Measurements from ENCODE around the gene ZC3H4.

The ZC3H4 gene

DNA sequence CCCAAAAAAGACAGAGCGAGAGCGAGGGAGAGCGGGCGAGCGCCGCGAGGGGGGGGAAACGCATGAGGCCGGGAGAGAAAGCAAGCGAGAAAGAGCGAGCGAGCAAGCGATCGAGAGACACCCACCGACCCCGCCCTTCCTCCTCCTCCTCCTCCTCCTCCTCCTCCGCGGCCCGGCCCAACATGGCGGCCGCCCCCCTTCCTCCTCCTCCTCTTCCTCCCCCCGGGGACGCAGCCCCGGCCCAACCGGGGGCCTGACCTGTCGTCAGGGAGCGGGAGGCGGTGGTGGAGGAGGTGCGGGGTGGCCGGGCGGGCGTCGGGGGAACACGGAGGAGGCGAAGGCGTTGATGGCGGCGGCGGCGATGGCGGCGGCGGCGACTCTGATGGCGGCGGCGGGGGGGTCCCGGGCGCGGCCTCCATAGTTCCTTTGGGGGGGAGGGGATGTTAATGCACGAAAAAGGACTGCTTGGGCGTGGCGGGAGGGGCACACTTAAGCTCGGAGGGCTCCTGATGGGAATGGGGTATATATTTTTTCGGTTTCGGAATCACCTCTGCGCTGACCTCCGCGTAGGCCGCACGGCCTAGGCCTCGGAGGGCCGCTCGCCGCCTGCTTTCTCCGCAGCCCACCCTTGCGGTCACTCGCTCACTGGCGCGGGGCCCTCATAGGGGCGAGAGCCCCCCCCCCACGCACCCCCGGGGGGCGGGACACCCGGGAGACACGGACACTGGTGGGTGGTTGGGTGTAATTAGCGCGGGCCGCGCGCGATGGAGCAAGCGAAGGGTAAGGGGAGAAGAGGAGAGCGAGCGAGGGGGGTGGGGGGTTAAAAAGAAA lies 1.2 kb downstream of the ZC3H4 start:
- H3K9ac ChIP-seq (ENCODE audit: low read length), result peak overlapping the region; percentile 99

DNA sequence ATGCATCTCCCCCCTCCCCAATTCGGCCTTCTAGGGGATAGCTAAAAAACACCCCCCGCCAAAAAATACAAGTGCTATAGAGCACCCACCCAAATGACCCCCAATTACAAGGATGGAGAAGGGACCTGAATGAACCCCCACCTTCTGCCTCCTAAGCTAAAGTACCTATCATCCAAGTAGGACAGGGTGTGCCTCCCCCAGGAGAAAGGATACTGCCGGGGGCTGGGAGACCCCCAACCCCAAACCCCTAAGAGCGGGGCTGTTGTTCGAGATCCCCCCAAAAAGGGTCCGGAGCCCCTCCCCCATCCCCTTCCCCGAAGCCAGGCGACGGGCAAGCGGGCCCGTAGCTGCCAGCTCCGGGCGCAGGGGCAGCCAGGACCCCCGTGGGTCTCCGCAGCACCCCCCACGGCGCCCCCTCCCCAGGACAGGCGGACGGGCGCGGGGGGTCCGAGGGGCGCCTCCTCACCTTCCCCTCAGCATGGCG lies 1.9 kb downstream of the ZC3H4 start:
- peak overlapping the region; percentile 99 for H3K18ac ChIP-seq (ENCODE audit: low read length)
- H3K27me3 ChIP-seq (ENCODE audit: insufficient read depth, low read length), result no peaks in the 10 kb centered on the region
- peak overlapping the region; percentile 97 for H2BK120ac ChIP-seq (ENCODE audit: insufficient read depth, low read length, poor library complexity)
- H3K23ac ChIP-seq (ENCODE audit: low read length), result peak overlapping the region; percentile 63
- peak overlapping the region; percentile 99 for H3K27ac ChIP-seq (ENCODE audit: low read depth, low read length)
- peak overlapping the region; percentile 72 for H2AFZ ChIP-seq (ENCODE audit: insufficient read depth, low read length, poor library complexity)
- H4K91ac ChIP-seq (ENCODE audit: low read depth, low read length), result peak overlapping the region; percentile 99
- H3K4me1 ChIP-seq (ENCODE audit: control insufficient read depth in 1 of 2, insufficient read depth in 2 of 2, low read length in 2 of 2), result peaks cover 4 to 6% of the 10 kb centered on the region in 2 experiments
- H3K79me1 ChIP-seq (ENCODE audit: low read length), result peaks cover 26% of the 10 kb centered on the region
- H4K12ac ChIP-seq (ENCODE audit: low read depth, low read length), result peak overlapping the region; percentile 96
- H2BK12ac ChIP-seq (ENCODE audit: low read length), result peak overlapping the region; percentile 35
- H3K36me3 ChIP-seq (ENCODE audit: control insufficient read depth in 1 of 2, insufficient read depth in 2 of 2, low read length in 2 of 2), result peaks cover 0 to 2% of the 10 kb centered on the region in 2 experiments
- peak overlapping the region; percentile 96 for H3K14ac ChIP-seq (ENCODE audit: low read length)
- DNase-seq, result no peak
- H3K9me3 ChIP-seq (ENCODE audit: insufficient read depth, low read depth, low read length), result no peaks in the 10 kb centered on the region
- H3K4me2 ChIP-seq (ENCODE audit: low read length), result peak overlapping the region; percentile 83
- H2AK5ac ChIP-seq (ENCODE audit: low read length), result peak overlapping the region; percentile 98
- peaks cover 20% of the 10 kb centered on the region for H3K79me2 ChIP-seq (ENCODE audit: control insufficient read depth, insufficient read depth, low read length, poor library complexity)
- H2BK5ac ChIP-seq (ENCODE audit: low read depth, low read length, poor library complexity), result peak overlapping the region; percentile 98
- H3K9ac ChIP-seq (ENCODE audit: low read length), result peak overlapping the region; percentile 86
- peak overlapping the region; percentile 77 for H3K4me3 ChIP-seq (ENCODE audit: low read depth, low read length)
- peak overlapping the region; percentile 99 for H4K8ac ChIP-seq (ENCODE audit: low read depth, low read length)
- peak overlapping the region; percentile 93 for H3K4ac ChIP-seq (ENCODE audit: low read depth, low read length)
- WGBS (ENCODE audit: extremely low coverage, insufficient coverage, insufficient read length), result no CpG with 5 or more reads among the region's 24 CpGs

More for the DNA sequence above, 1.2 kb downstream of the ZC3H4 start:
- Histone ChIP-seq H3K27ac (ENCODE audit: low read depth, low read length) (peak overlapping the region; percentile 99), H2BK5ac (ENCODE audit: low read depth, low read length, poor library complexity) (peak overlapping the region; percentile 98), H4K12ac (ENCODE audit: low read depth, low read length) (peak overlapping the region; percentile 99), H3K14ac (ENCODE audit: low read length) (peak overlapping the region; percentile 96), H3K4ac (ENCODE audit: low read depth, low read length) (peak overlapping the region; percentile 93), H3K18ac (ENCODE audit: low read length) (peak overlapping the region; percentile 99), H2AFZ (ENCODE audit: insufficient read depth, low read length, poor library complexity) (peak overlapping the region; percentile 72), H2BK12ac (ENCODE audit: low read length) (peak overlapping the region; percentile 35), H3K27me3 (ENCODE audit: insufficient read depth, low read length) (no peaks in the 10 kb centered on the region), H2BK120ac (ENCODE audit: insufficient read depth, low read length, poor library complexity) (peak overlapping the region; percentile 97), H2AK5ac (ENCODE audit: low read length) (peak overlapping the region; percentile 96), H3K4me3 (ENCODE audit: low read depth, low read length) (peak overlapping the region; percentile 77), H4K8ac (ENCODE audit: low read depth, low read length) (peak overlapping the region; percentile 99), H4K91ac (ENCODE audit: low read depth, low read length) (peak overlapping the region; percentile 99), H3K79me2 (ENCODE audit: control insufficient read depth, insufficient read depth, low read length, poor library complexity) (peaks cover 19% of the 10 kb centered on the region), H3K4me2 (ENCODE audit: low read length) (peak overlapping the region; percentile 83), H3K23ac (ENCODE audit: low read length) (no peak overlapping the region), H3K36me3 (ENCODE audit: control insufficient read depth in 1 of 2, insufficient read depth in 2 of 2, low read length in 2 of 2) (peaks cover 0 to 2% of the 10 kb centered on the region in 2 experiments), H3K4me1 (ENCODE audit: control insufficient read depth in 1 of 2, insufficient read depth in 2 of 2, low read length in 2 of 2) (peaks cover under 1 to 4% of the 10 kb centered on the region in 2 experiments), H3K79me1 (ENCODE audit: low read length) (peaks cover 26% of the 10 kb centered on the region), H3K9me3 (ENCODE audit: insufficient read depth, low read depth, low read length) (no peaks in the 10 kb centered on the region)
- DNase-seq, result peak; percentile 37 to 67
- WGBS (ENCODE audit: extremely low coverage, insufficient coverage, insufficient read length), result no CpG with 5 or more reads among the region's 85 CpGs

DNA sequence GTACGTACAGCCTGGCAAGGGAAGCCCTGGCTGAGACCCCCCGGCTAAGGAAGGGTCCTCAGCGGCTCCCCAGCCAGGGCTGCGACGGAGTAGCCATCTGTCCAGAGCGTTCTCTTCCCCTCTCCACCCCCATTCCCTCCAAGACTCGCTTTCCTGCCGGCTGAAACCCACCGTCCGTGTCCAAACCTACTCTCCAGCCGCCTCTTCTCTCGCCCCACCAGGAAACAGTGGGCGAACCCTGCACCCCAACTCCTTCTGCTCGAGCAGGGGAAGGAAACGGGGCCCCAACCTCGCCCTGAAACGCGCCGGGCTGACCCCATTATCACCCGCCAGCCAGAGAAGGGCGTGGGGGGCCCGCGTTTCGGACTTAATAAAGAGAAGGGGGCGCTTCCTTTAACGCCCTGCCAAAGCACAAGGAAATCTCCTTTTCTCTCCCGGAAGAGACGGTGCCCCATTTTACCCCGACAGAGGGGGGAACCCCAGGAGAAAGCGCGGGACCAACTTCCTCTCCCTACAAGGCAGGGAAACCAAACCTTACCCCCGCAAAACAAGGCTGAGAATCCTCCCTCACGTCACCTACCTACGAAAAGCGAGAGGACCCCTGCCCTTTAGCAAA lies 2.5 kb downstream of the ZC3H4 start:
- no peaks in the 10 kb centered on the region for H3K27me3 ChIP-seq (ENCODE audit: insufficient read depth, low read length)
- peaks cover under 1 to 2% of the 10 kb centered on the region in 2 experiments for H3K36me3 ChIP-seq (ENCODE audit: control insufficient read depth in 1 of 2, insufficient read depth in 2 of 2, low read length in 2 of 2)
- H3K4me3 ChIP-seq (ENCODE audit: low read depth, low read length), result peak overlapping the region; percentile 77
- peak overlapping the region; percentile 99 for H3K18ac ChIP-seq (ENCODE audit: low read length)
- no CpG with 5 or more reads among the region's 35 CpGs for WGBS (ENCODE audit: extremely low coverage, insufficient coverage, insufficient read length)
- DNase-seq, result no peak
- H4K12ac ChIP-seq (ENCODE audit: low read depth, low read length), result peak overlapping the region; percentile 80
- peak overlapping the region; percentile 20 for H2BK12ac ChIP-seq (ENCODE audit: low read length)
- H3K9ac ChIP-seq (ENCODE audit: low read length), result peak overlapping the region; percentile 86
- H3K4me2 ChIP-seq (ENCODE audit: low read length), result peak overlapping the region; percentile 83
- peak overlapping the region; percentile 98 for H2AK5ac ChIP-seq (ENCODE audit: low read length)
- H3K27ac ChIP-seq (ENCODE audit: low read depth, low read length), result peak overlapping the region; percentile 99
- H3K14ac ChIP-seq (ENCODE audit: low read length), result peak overlapping the region; percentile 96
- peaks cover 20% of the 10 kb centered on the region for H3K79me2 ChIP-seq (ENCODE audit: control insufficient read depth, insufficient read depth, low read length, poor library complexity)
- peak overlapping the region; percentile 93 for H3K4ac ChIP-seq (ENCODE audit: low read depth, low read length)
- H2BK5ac ChIP-seq (ENCODE audit: low read depth, low read length, poor library complexity), result peak overlapping the region; percentile 98
- no peak overlapping the region for H2AFZ ChIP-seq (ENCODE audit: insufficient read depth, low read length, poor library complexity)
- peaks cover 26% of the 10 kb centered on the region for H3K79me1 ChIP-seq (ENCODE audit: low read length)
- peaks cover 8 to 9% of the 10 kb centered on the region in 2 experiments for H3K4me1 ChIP-seq (ENCODE audit: control insufficient read depth in 1 of 2, insufficient read depth in 2 of 2, low read length in 2 of 2)
- H4K8ac ChIP-seq (ENCODE audit: low read depth, low read length), result peak overlapping the region; percentile 99
- peak overlapping the region; percentile 99 for H4K91ac ChIP-seq (ENCODE audit: low read depth, low read length)
- H3K9me3 ChIP-seq (ENCODE audit: insufficient read depth, low read depth, low read length), result no peaks in the 10 kb centered on the region
- peak overlapping the region; percentile 97 for H2BK120ac ChIP-seq (ENCODE audit: insufficient read depth, low read length, poor library complexity)
- H3K23ac ChIP-seq (ENCODE audit: low read length), result no peak overlapping the region

DNA sequence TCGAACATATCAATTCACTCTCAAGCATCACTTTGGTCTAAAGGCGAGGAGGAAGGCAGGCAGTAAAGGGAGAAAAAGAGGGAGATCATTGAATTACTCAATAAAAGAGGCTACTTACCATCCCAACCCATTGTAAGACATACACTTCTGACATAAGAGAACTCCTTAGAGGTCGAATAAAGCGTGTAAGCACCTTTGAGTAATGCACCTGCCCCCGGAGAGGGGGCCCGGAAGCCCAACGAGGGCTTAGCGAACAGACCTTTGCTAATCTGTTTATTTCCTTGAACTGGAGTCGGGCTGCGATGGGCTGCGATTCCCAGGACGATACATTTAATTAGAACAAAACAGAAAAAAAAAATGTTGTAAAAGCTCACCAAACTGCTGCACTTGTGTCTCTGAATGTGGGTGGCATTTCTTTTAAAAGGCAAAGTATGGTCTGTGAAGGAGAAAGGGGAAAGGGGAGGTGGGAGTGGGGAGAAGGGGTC lies 3.0 kb downstream of the ZC3H4 start:
- Histone ChIP-seq H3K4me2 (ENCODE audit: low read length) (peak overlapping the region; percentile 83), H2AK5ac (ENCODE audit: low read length) (no peak overlapping the region), H4K8ac (ENCODE audit: low read depth, low read length) (no peak overlapping the region), H3K9ac (ENCODE audit: low read length) (peak overlapping the region; percentile 86), H2BK12ac (ENCODE audit: low read length) (no peak overlapping the region), H2BK5ac (ENCODE audit: low read depth, low read length, poor library complexity) (no peak overlapping the region), H4K12ac (ENCODE audit: low read depth, low read length) (no peak overlapping the region), H3K27ac (ENCODE audit: low read depth, low read length) (peak overlapping the region; percentile 11), H3K4me3 (ENCODE audit: low read depth, low read length) (peak overlapping the region; percentile 77), H3K36me3 (ENCODE audit: control insufficient read depth in 1 of 2, insufficient read depth in 2 of 2, low read length in 2 of 2) (peaks cover 2% of the 10 kb centered on the region in 2 experiments), H3K4me1 (ENCODE audit: control insufficient read depth in 1 of 2, insufficient read depth in 2 of 2, low read length in 2 of 2) (peaks cover 9 to 10% of the 10 kb centered on the region in 2 experiments), H2AFZ (ENCODE audit: insufficient read depth, low read length, poor library complexity) (no peak overlapping the region), H3K4ac (ENCODE audit: low read depth, low read length) (no peak overlapping the region), H3K79me2 (ENCODE audit: control insufficient read depth, insufficient read depth, low read length, poor library complexity) (peaks cover 20% of the 10 kb centered on the region), H3K27me3 (ENCODE audit: insufficient read depth, low read length) (no peaks in the 10 kb centered on the region), H2BK120ac (ENCODE audit: insufficient read depth, low read length, poor library complexity) (no peak overlapping the region), H3K14ac (ENCODE audit: low read length) (peak overlapping the region; percentile 96), H4K91ac (ENCODE audit: low read depth, low read length) (peak overlapping the region; percentile 99), H3K79me1 (ENCODE audit: low read length) (peaks cover 26% of the 10 kb centered on the region), H3K23ac (ENCODE audit: low read length) (no peak overlapping the region), H3K18ac (ENCODE audit: low read length) (no peak overlapping the region), H3K9me3 (ENCODE audit: insufficient read depth, low read depth, low read length) (no peaks in the 10 kb centered on the region)
- WGBS (ENCODE audit: extremely low coverage, insufficient coverage, insufficient read length), result no CpG with 5 or more reads among the region's 12 CpGs
- no peak for DNase-seq

All from trophoblast cell (in vitro differentiated cells and primary cell).